ENCODE measurements around the gene TMCC1.

DNA sequence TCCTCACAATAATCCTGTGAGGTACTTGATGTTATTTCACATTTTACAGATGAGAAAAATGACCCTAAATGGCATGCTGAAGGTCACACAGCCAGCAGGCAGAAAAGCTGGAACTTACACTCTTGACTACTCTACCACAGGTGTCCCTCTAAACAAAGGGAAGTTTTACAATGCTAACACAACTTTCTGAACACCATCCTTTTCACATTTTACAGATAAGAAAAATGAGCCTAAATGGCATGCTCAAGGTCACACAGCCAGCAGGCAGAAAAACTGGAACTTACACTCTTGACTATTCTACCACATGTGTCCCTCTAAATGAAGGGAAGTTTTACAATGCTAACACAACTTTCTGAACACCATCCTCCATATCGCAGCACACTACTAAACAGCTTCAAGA lies 35.6 kb downstream of the TMCC1 start:
- TF ChIP-seq, protein P1, sequence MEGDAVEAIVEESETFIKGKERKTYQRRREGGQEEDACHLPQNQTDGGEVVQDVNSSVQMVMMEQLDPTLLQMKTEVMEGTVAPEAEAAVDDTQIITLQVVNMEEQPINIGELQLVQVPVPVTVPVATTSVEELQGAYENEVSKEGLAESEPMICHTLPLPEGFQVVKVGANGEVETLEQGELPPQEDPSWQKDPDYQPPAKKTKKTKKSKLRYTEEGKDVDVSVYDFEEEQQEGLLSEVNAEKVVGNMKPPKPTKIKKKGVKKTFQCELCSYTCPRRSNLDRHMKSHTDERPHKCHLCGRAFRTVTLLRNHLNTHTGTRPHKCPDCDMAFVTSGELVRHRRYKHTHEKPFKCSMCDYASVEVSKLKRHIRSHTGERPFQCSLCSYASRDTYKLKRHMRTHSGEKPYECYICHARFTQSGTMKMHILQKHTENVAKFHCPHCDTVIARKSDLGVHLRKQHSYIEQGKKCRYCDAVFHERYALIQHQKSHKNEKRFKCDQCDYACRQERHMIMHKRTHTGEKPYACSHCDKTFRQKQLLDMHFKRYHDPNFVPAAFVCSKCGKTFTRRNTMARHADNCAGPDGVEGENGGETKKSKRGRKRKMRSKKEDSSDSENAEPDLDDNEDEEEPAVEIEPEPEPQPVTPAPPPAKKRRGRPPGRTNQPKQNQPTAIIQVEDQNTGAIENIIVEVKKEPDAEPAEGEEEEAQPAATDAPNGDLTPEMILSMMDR (IDR thresholded peaks at IDR 0.05), result no peak
- TF ChIP-seq EZH2 (IDR thresholded peaks at IDR 0.05; ENCODE audit: borderline replicate concordance, insufficient read depth, low read depth, low read length, poor library complexity, severe bottlenecking), result no peak

Data from B cell (primary cell).